Posterior vena cava (tissue), 2 donors: ENCODE measurements around the gene PPP1R16B. TPM values are rescaled to one million over a fixed set of nuclear protein-coding genes. Genes with fewer than 3 reads are reported as not detected.

ENCODE experiments used
- DNase-seq: peaks from one replicate; pipeline ENCODE4 v3.0.0-alpha.2; 2020; ENCODE audit warnings: low spot score
- intact Hi-C, 2 donors: fragments of 100-400 bp; cut with DNase I; formaldehyde crosslinking; loops; one replicate each; pipeline versions ENCODE4 v1.14.1 to v1.14.2; 2022 to 2023
- total RNA-seq, 2 donors: library from RNA; stranded (reverse); fragmentation: NEBNext Ultra II Directional; extraction: Animal tissue kit (Norgen Biotek cat#: 25700); gene quantifications; one replicate each; pipeline ENCODE4 v1.2.1, GENCODE V29; 2021
- donor health status: DM: yes; HTN: yes; CAD: no.
- donor health status: DM: yes; HTN: yes; CAD: no.

Gene PPP1R16B
- total RNA-seq, 2 donors from 2014 or later = 8.5 to 11.7 TPM

- intact Hi-C loops = no loop called here
- DNase-seq = peak; percentile 5
Observed at GRCh38 chr20:38907918-38908677, 102.6 kb downstream of the PPP1R16B start.

GRCh38 chr20:38915355-38915754 lies 109.9 kb downstream of the PPP1R16B start:
- DNase-seq = peak; percentile 41
- intact Hi-C loops = no loop called here

- DNase-seq = no peak
- intact Hi-C loops = no loop called here
Observed at GRCh38 chr20:38917657-38918056, 112.2 kb downstream of the PPP1R16B start.

- peak; percentile 77 for DNase-seq
- intact Hi-C loops = no loop called here
Observed at GRCh38 chr20:38918172-38918571, 112.7 kb downstream of the PPP1R16B start.

GRCh38 chr20:38919683-38920082 lies 114.2 kb downstream of the PPP1R16B start:
- peak; percentile 48 for DNase-seq
- intact Hi-C loops = no loop called here

- intact Hi-C loops = no loop called here
- peak; percentile 59 for DNase-seq
Observed at GRCh38 chr20:38920411-38920810, 114.9 kb downstream of the PPP1R16B start.

GRCh38 chr20:38920851-38921250 lies 115.4 kb downstream of the PPP1R16B start:
- intact Hi-C loops = no loop called here
- DNase-seq = peak; percentile 47

GRCh38 chr20:38924718-38925117 lies 119.2 kb downstream of the PPP1R16B start:
- peak; percentile 14 for DNase-seq
- intact Hi-C loops = loop anchor here (5.0 kb wide), 2 partner anchors 38 to 123 kb away; partner anchors contain the start of gene DHX35 (in 1 of the 2)

- intact Hi-C loops = loop anchor here (1.0 to 5.0 kb wide), 3 partner anchors 36 to 121 kb away; partner anchors contain the start of gene DHX35 (in 1 of the 2)
Observed at GRCh38 chr20:38926142-38926933, 120.8 kb downstream of the PPP1R16B start, which contains the start of gene FAM83D. Gene FAM83D (plus strand): TSS chr20:38926417. CDS start chr20:38926443, 26 bp downstream.

GRCh38 chr20:38926934-38927616 lies 121.6 kb downstream of the PPP1R16B start:
- intact Hi-C loops = loop anchor here (1.0 to 5.0 kb wide), 3 partner anchors 35 to 120 kb away; partner anchors contain the start of gene DHX35 (in 1 of the 2)
- DNase-seq = no peak

More at GRCh38 chr20:38926142-38926933, 120.8 kb downstream of the PPP1R16B start, which contains the start of gene FAM83D:
- DNase-seq = peak; percentile 99

- intact Hi-C loops = loop anchor here (5.0 kb wide), 2 partner anchors 34 to 119 kb away; partner anchors contain the start of gene DHX35 (in 1 of the 2)
Observed at GRCh38 chr20:38927902-38928578, 122.5 kb downstream of the PPP1R16B start.

GRCh38 chr20:38930242-38930569 lies 124.7 kb downstream of the PPP1R16B start:
- intact Hi-C loops = no loop called here
- no peak for DNase-seq

More at GRCh38 chr20:38927902-38928578, 122.5 kb downstream of the PPP1R16B start:
- DNase-seq = no peak

- intact Hi-C loops = no loop called here
- DNase-seq = no peak
Observed at GRCh38 chr20:38931984-38932383, 126.5 kb downstream of the PPP1R16B start.

- no peak for DNase-seq
- intact Hi-C loops = no loop called here
Observed at GRCh38 chr20:38932457-38933120, 127.1 kb downstream of the PPP1R16B start.

GRCh38 chr20:38934530-38934929 lies 129.0 kb downstream of the PPP1R16B start:
- DNase-seq = no peak
- intact Hi-C loops = no loop called here

GRCh38 chr20:38935285-38935684 lies 129.8 kb downstream of the PPP1R16B start:
- intact Hi-C loops = no loop called here
- no peak for DNase-seq

- DNase-seq = no peak
- intact Hi-C loops = no loop called here
Observed at GRCh38 chr20:38935967-38936407, 130.5 kb downstream of the PPP1R16B start.

GRCh38 chr20:38937000-38937399 lies 131.5 kb downstream of the PPP1R16B start:
- no peak for DNase-seq
- intact Hi-C loops = no loop called here
